ENCODE measurements around the gene MAP3K12. TPM values are rescaled to one million over a fixed set of nuclear protein-coding genes. Genes with fewer than 3 reads are reported as not detected.

Gene MAP3K12
- total RNA-seq, 1 donor from 2014 or later, result 17.2 TPM

DNA sequence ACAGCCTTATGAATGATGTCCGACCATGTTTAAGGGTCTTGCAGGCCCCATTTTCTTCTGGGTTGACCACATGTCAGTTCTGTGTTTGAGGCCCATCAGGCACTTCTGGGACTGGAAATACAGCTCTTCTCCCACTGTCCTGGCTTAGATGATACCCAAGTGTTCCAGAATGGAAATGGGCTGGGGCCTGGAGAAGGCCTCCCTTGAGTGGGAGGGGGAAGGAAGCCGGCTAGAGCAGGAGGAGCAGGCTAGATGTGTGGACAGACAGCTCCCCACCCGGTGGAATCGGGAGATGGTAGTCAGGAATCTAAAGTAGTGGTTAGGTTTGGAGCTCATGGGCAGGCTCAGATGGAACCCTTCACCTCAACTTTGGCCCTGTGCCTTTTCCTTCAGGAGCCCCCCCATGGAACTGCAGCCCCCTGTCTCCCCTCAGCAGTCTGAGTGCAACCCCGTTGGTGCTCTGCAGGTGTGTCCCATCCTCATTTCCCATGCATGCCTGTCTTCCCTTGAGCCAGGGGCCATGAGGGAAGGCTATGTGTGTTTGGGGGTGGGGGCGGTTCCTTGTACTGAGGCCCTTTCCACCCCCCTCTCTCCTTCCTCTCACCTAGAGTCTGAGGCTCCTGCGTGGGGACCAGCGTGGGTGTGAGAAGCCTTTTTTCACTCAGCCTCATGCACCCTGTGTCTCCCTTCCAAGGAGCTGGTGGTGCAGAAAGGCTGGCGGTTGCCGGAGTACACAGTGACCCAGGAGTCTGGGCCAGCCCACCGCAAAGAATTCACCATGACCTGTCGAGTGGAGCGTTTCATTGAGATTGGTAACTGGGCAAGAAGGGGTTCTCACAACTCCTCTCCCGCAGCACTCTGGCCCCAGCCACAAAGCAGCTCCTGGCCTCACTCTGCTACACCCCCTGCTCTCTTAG is 5.0 kb upstream of the MAP3K12 start:
- Histone ChIP-seq H4K20me1 (ENCODE audit: low read depth) (no peaks in the 10 kb centered on the region), H3K4me3 (no peak overlapping the region), H3K4me2 (no peak overlapping the region), H3K9ac (no peak overlapping the region), H3F3A (ENCODE audit: low read depth) (peaks cover 23% of the 10 kb centered on the region), H3K79me2 (ENCODE audit: low read depth) (peaks cover 28% of the 10 kb centered on the region), H3K9me3 (ENCODE audit: low read depth) (no peaks in the 10 kb centered on the region), H3K27me3 (no peaks in the 10 kb centered on the region), H2AFZ (replicated peaks) (no peak overlapping the region), H3K36me3 (no peaks in the 10 kb centered on the region), H3K4me1 (peaks cover 16% of the 10 kb centered on the region), H3K27ac (no peak overlapping the region)
- Mint-ChIP-seq H3K27me3 (ENCODE audit: insufficient read depth, low read depth) (peaks cover 9% of the 10 kb centered on the region), H3K9me3 (no peaks in the 10 kb centered on the region), H3K4me1 (peaks cover 18% of the 10 kb centered on the region), H3K4me3 (no peak overlapping the region), H3K36me3 (peaks cover 8% of the 10 kb centered on the region), H3K27ac (peak overlapping the region; percentile 32)
- no peak for DNase-seq (ENCODE audit: low spot score)
- TF ChIP-seq EZH2 (IDR thresholded peaks at IDR 0.05) (no peak), EZH2phosphoT487 (IDR thresholded peaks at IDR 0.05) (no peak), CTCF (IDR thresholded peaks at IDR 0.05) (no peak)

DNA sequence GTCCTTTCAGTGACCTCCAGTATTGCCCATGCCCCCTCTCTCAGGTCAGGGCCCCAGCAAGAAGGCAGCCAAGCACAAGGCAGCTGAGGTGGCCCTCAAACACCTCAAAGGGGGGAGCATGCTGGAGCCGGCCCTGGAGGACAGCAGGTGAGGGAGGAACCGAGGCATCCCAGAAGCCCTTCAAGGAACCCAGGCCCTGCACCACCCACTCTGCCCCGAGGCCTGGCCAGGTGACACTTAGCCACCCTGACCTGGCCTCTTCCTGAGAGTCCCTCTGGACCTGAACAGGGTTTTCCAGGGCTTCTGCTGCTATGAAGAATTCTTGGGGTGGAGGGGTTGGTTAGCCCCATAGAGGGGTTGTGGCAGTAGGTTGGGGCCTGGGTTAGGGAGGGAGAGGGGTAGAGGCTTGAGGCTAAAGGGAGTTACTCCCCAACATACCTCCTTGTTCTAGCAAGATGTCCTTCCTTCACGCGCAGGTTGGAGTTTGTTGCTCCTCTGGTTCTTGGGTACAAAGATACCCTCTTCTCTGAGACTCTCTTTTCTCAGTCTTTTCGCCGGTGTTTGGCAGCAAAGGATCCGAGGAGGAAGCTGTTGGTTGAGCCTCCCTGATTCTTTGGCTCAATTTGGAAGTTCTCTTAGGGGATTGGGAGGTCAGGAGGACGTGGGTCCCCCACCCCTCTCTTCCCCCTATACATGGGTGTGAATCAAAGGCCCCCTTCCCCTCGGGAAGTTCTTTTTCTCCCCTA is 3.9 kb upstream of the MAP3K12 start:
- Histone ChIP-seq H2AFZ (replicated peaks) (no peak overlapping the region), H3K27me3 (no peaks in the 10 kb centered on the region), H3F3A (ENCODE audit: low read depth) (peaks cover 28% of the 10 kb centered on the region), H3K9ac (no peak overlapping the region), H3K4me3 (no peak overlapping the region), H3K4me1 (peaks cover 21% of the 10 kb centered on the region), H4K20me1 (ENCODE audit: low read depth) (peaks cover 3% of the 10 kb centered on the region), H3K36me3 (no peaks in the 10 kb centered on the region), H3K79me2 (ENCODE audit: low read depth) (peaks cover 33% of the 10 kb centered on the region), H3K4me2 (no peak overlapping the region), H3K9me3 (ENCODE audit: low read depth) (no peaks in the 10 kb centered on the region), H3K27ac (no peak overlapping the region)
- Mint-ChIP-seq H3K9me3 (no peaks in the 10 kb centered on the region), H3K4me1 (peaks cover 24% of the 10 kb centered on the region), H3K27me3 (ENCODE audit: insufficient read depth, low read depth) (peaks cover 16% of the 10 kb centered on the region), H3K4me3 (peak overlapping the region; percentile 88), H3K27ac (peak overlapping the region; percentile 8), H3K36me3 (peaks cover 8% of the 10 kb centered on the region)
- no peak for DNase-seq (ENCODE audit: low spot score)
- TF ChIP-seq EZH2 (IDR thresholded peaks at IDR 0.05) (no peak), CTCF (IDR thresholded peaks at IDR 0.05) (no peak), EZH2phosphoT487 (IDR thresholded peaks at IDR 0.05) (no peak)

DNA sequence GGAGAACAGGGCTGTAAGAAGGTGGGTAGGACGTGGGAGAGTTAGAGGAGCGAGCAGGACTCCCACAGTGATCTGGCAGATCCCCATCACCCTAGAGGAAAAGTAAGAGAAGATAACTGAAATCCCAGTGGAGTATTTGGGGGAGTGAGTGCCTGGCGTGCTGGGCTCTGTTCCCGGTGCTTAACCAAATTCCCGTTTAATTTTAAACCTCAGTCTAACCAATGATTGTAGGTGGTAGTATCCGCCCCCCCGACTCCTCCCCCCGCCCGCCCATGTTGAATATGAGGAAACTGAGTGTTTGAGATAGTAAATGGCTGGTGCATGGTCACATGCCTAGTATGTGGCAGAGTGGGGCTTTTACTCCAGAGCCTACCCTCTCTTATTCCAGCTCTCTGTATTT is 3.1 kb upstream of the MAP3K12 start:
- no peak overlapping the region for H3K9ac ChIP-seq
- H2AFZ ChIP-seq (replicated peaks), result no peak overlapping the region
- peaks cover 41% of the 10 kb centered on the region for H3K79me2 ChIP-seq (ENCODE audit: low read depth)
- H3K36me3 ChIP-seq, result no peaks in the 10 kb centered on the region
- H3K27me3 ChIP-seq, result no peaks in the 10 kb centered on the region
- peaks cover 29% of the 10 kb centered on the region for H3K4me1 ChIP-seq
- H4K20me1 ChIP-seq (ENCODE audit: low read depth), result peaks cover 3% of the 10 kb centered on the region
- peaks cover 18% of the 10 kb centered on the region for H3K27me3 Mint-ChIP-seq (ENCODE audit: insufficient read depth, low read depth)
- peak overlapping the region; percentile 78 for H3K4me2 ChIP-seq
- TF ChIP-seq EZH2 (IDR thresholded peaks at IDR 0.05) (no peak), CTCF (IDR thresholded peaks at IDR 0.05) (no peak), EZH2phosphoT487 (IDR thresholded peaks at IDR 0.05) (no peak)
- no peaks in the 10 kb centered on the region for H3K9me3 Mint-ChIP-seq
- peak overlapping the region; percentile 69 for H3K27ac Mint-ChIP-seq
- peaks cover 25% of the 10 kb centered on the region for H3F3A ChIP-seq (ENCODE audit: low read depth)
- no peaks in the 10 kb centered on the region for H3K9me3 ChIP-seq (ENCODE audit: low read depth)
- no peak for DNase-seq (ENCODE audit: low spot score)
- peaks cover 8% of the 10 kb centered on the region for H3K36me3 Mint-ChIP-seq
- H3K4me3 ChIP-seq, result peak overlapping the region; percentile 64
- H3K4me3 Mint-ChIP-seq, result peak overlapping the region; percentile 88
- peaks cover 29% of the 10 kb centered on the region for H3K4me1 Mint-ChIP-seq
- H3K27ac ChIP-seq, result no peak overlapping the region

Measured in neural progenitor cell (in vitro differentiated cells).